ENCODE measurements around the gene ARFGAP1.

The ARFGAP1 gene

GRCh38 chr20:63321148-63321831, 48.7 kb downstream of the ARFGAP1 start:
- no peak for DNase-seq (ENCODE audit: low read depth)

GRCh38 chr20:63322146-63322932, 49.7 kb downstream of the ARFGAP1 start:
- no peak for DNase-seq (ENCODE audit: low read depth)

- no peak for DNase-seq (ENCODE audit: low read depth)
These were observed 50.3 kb downstream of the ARFGAP1 start for GRCh38 chr20:63322933-63323273.

- DNase-seq (ENCODE audit: low read depth) = no peak
These were observed 50.9 kb downstream of the ARFGAP1 start for GRCh38 chr20:63323357-63323981.

- no peak for DNase-seq (ENCODE audit: low read depth)
These were observed 52.4 kb downstream of the ARFGAP1 start for GRCh38 chr20:63325021-63325471.

GRCh38 chr20:63325554-63326313, 53.1 kb downstream of the ARFGAP1 start:
- no peak for DNase-seq (ENCODE audit: low read depth)

GRCh38 chr20:63326314-63327230, 54.0 kb downstream of the ARFGAP1 start:
- peak; percentile 48 for DNase-seq (ENCODE audit: low read depth)

- DNase-seq (ENCODE audit: low read depth) = no peak
These were observed 54.7 kb downstream of the ARFGAP1 start for GRCh38 chr20:63327231-63327745.

- DNase-seq (ENCODE audit: low read depth) = no peak
These were observed 55.5 kb downstream of the ARFGAP1 start for GRCh38 chr20:63328026-63328700.

GRCh38 chr20:63328718-63329275, 56.2 kb downstream of the ARFGAP1 start:
- DNase-seq (ENCODE audit: low read depth) = no peak

GRCh38 chr20:63329331-63330083, 56.9 kb downstream of the ARFGAP1 start:
- DNase-seq (ENCODE audit: low read depth) = no peak

- no peak for DNase-seq (ENCODE audit: low read depth)
These were observed 57.6 kb downstream of the ARFGAP1 start for GRCh38 chr20:63330084-63330760.

- no peak for DNase-seq (ENCODE audit: low read depth)
These were observed 58.3 kb downstream of the ARFGAP1 start for GRCh38 chr20:63330940-63331339.

- no peak for DNase-seq (ENCODE audit: low read depth)
These were observed 59.3 kb downstream of the ARFGAP1 start for GRCh38 chr20:63331741-63332400.

GRCh38 chr20:63332488-63333240, 60.1 kb downstream of the ARFGAP1 start:
- no peak for DNase-seq (ENCODE audit: low read depth)

- no peak for DNase-seq (ENCODE audit: low read depth)
These were observed 60.7 kb downstream of the ARFGAP1 start for GRCh38 chr20:63333241-63333836.

- DNase-seq (ENCODE audit: low read depth) = no peak
These were observed 61.7 kb downstream of the ARFGAP1 start for GRCh38 chr20:63334356-63334755.
